Activated T-cell treated with anti-CD3 and anti-CD28 coated beads, Interleukin-2, amount 50 U/mL, for 24 hours (primary cell): ENCODE results near the gene ABHD14A.

Experiments used
- DNase-seq: peaks from one replicate; pipeline ENCODE4 v3.0.0-alpha.2; 2020
- H3K27ac Mint-ChIP-seq: 2 replicates; pipeline ENCODE4 v1.8.0; 2020; ENCODE audit warnings: mild to moderate bottlenecking, mixed read lengths
- H3K27me3 Mint-ChIP-seq: 2 replicates; pipeline ENCODE4 v1.8.0; 2020; ENCODE audit warnings: mixed read lengths
- H3K36me3 Mint-ChIP-seq: 2 replicates; pipeline ENCODE4 v1.8.0; 2020; ENCODE audit warnings: low read depth, mixed read lengths
- H3K4me1 Mint-ChIP-seq: 2 replicates; pipeline ENCODE4 v1.8.0; 2020; ENCODE audit warnings: low read depth, mixed read lengths
- H3K4me3 Mint-ChIP-seq: 2 replicates; pipeline ENCODE4 v1.8.0; 2020; ENCODE audit warnings: mild to moderate bottlenecking, moderate library complexity, mixed read lengths
- H3K9me3 Mint-ChIP-seq: 2 replicates; pipeline ENCODE4 v1.8.0; 2020; ENCODE audit warnings: mixed read lengths

ABHD14A gene

DNA sequence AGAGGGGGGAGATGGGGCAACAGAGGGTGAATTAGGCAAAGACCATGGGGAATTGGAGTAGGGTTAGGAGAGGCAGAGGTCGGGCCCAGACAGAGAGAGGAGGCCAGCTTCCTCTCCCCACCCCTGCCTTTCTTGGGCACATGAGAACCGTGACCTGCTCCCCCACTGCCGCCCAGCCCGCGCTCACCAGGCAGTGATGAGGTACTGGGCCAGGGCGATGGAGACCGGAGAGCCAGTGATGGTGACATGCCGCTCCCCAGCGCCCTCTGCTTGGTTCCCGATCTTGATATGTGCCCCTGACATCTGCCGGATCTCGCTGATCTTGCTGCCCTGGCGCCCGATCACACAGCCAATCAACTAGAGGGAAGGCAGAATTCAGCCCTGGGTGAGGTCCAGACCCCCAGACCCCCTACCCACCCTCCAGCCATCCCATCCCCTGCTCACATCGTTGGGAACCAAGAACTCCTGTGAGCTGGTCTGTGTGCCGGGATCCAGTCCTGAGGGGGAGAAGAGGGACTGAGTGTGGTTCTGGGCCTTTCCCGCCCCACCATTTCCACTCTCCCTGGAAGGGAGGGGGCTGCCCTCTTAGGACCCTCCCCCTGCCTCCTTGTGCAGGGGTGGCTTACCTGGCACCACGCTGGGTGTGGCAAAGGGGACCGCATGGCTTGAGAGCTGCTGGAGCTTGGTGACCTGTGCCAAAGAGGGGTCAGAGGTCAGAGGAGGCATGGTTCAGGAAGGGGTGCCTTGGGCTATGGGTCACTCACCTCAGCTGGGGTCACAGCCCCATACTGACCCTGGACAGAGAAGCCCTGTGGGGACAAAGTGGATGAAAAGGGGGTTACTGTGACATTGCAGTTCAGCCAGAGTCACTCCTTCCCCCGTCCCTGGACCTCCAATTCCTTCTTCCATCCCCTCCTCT, 16.0 kb upstream of the ABHD14A start:
- Mint-ChIP-seq H3K9me3 (no peaks in the 10 kb centered on the region), H3K4me1 (peaks cover 6% of the 10 kb centered on the region), H3K4me3 (no peak overlapping the region), H3K27ac (no peak overlapping the region), H3K36me3 (peaks cover 4% of the 10 kb centered on the region), H3K27me3 (peaks cover 28% of the 10 kb centered on the region)
- no peak for DNase-seq

DNA sequence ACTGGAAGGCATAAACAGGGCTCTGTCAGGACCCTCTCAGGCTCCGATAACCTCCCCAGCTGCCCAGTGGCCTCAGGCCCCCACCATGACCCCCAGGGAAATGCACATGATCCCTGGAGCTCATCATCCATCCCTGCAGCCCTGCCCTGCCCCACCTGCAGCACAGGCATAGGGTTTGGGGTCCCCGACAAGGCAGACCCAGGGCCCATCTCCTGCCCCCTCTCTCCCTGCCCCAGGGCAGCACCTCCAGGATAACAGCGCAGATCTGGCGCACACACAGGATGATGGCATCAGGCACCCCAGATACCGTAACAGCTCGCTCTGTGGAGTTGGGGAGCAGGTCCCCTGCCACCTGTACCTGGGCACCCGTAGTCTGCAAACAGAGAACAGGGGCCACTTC, 15.2 kb upstream of the ABHD14A start:
- peaks cover 4% of the 10 kb centered on the region for H3K36me3 Mint-ChIP-seq
- no peak overlapping the region for H3K27ac Mint-ChIP-seq
- H3K4me1 Mint-ChIP-seq = peaks cover 6% of the 10 kb centered on the region
- H3K27me3 Mint-ChIP-seq = peaks cover 20% of the 10 kb centered on the region
- no peaks in the 10 kb centered on the region for H3K9me3 Mint-ChIP-seq
- H3K4me3 Mint-ChIP-seq = no peak overlapping the region
- no peak for DNase-seq

DNA sequence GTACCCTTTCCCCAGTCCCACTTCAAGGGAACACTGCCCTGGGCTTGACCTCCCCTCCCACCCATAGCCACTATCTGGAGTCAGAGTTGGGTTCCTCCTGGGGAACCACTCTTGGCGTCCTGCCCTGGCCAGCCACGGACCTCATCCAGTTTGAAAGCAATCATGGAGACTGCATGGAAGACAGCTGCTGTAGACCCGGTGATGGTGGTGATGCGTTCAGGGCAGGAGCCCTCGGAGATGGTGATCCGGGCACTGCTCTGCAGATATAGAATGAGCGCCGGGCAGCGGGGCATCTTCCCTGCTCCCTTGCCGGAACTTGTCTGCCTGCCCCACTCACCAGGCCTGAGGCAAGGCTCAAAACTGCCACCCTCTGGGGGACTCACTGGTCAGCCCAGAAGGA, 14.5 kb upstream of the ABHD14A start:
- no peak overlapping the region for H3K27ac Mint-ChIP-seq
- H3K27me3 Mint-ChIP-seq = peaks cover 13% of the 10 kb centered on the region
- DNase-seq = no peak
- peaks cover 6% of the 10 kb centered on the region for H3K4me1 Mint-ChIP-seq
- no peak overlapping the region for H3K4me3 Mint-ChIP-seq
- H3K36me3 Mint-ChIP-seq = peaks cover 4% of the 10 kb centered on the region
- H3K9me3 Mint-ChIP-seq = no peaks in the 10 kb centered on the region

DNA sequence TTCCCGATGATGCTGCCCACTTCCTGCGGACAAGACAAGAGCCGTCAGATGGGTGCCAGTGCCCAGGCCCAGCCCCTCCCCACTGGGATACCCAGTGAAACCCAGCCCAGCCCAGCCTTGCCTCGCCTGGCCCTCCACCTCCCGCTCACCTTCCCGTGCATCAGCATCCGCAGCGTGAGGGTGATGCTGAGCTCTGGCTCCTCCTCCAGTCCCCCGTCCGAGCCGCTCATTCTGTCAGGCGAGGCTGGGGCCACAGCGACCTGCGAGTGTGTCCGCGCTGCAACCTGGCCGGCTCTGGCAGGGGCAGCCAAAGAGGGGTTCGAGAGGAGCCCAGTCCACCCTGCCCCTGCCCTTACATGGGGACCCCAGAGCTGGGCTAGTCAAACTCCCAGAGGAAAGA, 13.9 kb upstream of the ABHD14A start:
- peaks cover 4% of the 10 kb centered on the region for H3K36me3 Mint-ChIP-seq
- peaks cover 12% of the 10 kb centered on the region for H3K27me3 Mint-ChIP-seq
- no peaks in the 10 kb centered on the region for H3K9me3 Mint-ChIP-seq
- no peak overlapping the region for H3K27ac Mint-ChIP-seq
- no peak overlapping the region for H3K4me3 Mint-ChIP-seq
- DNase-seq = no peak
- peaks cover 8% of the 10 kb centered on the region for H3K4me1 Mint-ChIP-seq

DNA sequence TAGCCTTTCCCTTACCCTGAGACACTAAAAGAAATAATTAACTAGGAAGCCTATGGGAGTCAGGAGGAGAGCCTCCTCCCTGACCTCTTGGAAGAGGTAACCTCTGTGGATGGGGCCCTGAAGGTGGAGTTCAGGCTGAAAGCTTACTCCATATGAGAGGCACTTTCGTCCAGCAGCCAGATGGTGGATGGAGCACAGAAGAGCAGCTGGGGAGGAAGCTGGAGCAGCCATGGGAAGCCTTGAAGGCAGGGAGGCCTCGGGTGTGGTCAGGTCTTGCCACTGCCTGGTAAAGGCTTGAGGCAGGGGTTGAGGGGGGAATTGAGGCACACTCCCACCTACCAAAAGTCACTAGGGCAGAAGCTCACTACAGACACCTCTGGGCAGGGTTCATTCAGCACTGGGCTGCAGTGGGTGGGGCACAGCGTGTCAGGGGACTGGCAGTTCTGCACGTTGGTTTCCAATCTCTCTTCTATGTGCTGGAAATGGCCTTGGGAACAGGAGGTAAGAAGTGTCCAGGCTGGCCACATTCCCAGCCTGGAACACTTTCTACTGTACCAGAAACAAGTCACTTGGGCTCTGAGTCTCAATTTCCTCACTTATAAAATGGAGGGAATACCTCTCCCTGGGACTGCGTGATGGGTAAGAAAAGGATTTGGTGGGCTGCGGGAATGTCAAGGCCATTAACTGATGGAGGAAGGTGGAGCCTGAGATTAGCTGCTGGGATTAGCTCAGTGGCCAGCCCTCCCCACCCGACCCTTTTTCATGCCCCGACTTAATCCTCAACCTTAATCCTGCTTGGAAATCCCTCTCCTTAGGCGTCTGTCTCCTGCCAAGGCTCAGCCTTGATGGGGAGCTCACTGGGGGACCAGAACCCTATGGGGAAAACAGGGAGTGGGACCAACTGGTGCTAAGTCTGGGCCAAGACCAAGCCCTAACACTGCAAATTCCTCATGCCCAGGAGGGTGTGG, 13.0 kb upstream of the ABHD14A start:
- Mint-ChIP-seq H3K27ac (no peak overlapping the region), H3K27me3 (peaks cover 5% of the 10 kb centered on the region), H3K4me1 (peaks cover 8% of the 10 kb centered on the region), H3K36me3 (peaks cover 4% of the 10 kb centered on the region), H3K9me3 (no peaks in the 10 kb centered on the region), H3K4me3 (no peak overlapping the region)
- DNase-seq = no peak

DNA sequence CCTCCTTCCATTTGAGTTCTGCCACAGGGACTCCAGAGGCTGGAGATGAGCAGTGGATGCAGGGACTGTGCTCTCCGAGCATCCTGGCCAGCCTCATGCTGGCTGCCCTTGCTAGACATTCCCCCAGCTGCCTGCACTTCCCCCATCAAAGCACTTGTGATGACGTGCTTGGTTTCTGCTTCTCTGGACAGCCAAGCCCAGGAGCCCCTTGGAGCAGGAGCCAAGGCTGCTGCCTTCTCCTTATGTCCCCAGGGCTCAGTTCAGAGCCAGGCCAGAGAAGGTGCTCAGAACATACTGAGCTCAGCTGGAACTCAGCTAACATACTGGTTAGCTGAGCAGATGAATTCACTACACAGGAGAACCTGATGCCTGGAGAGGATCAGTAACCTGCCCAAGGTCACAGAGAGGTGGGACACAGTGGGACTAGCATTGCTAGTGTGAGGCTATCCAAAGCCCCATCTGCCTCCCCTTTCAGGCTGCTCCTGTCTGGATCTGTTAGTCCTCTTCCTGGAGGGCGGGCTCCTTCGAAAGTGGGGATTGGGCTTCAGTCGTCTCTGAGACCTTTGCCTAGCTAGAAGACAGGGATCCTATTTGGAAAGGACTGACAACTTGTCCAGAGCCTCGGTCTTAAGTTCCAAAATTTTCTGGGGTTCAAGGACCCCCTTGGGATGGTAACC, 11.9 kb upstream of the ABHD14A start:
- Mint-ChIP-seq H3K27me3 (no peaks in the 10 kb centered on the region), H3K4me1 (peaks cover 10% of the 10 kb centered on the region), H3K27ac (no peak overlapping the region), H3K9me3 (no peaks in the 10 kb centered on the region), H3K4me3 (no peak overlapping the region), H3K36me3 (peaks cover 2% of the 10 kb centered on the region)
- no peak for DNase-seq

DNA sequence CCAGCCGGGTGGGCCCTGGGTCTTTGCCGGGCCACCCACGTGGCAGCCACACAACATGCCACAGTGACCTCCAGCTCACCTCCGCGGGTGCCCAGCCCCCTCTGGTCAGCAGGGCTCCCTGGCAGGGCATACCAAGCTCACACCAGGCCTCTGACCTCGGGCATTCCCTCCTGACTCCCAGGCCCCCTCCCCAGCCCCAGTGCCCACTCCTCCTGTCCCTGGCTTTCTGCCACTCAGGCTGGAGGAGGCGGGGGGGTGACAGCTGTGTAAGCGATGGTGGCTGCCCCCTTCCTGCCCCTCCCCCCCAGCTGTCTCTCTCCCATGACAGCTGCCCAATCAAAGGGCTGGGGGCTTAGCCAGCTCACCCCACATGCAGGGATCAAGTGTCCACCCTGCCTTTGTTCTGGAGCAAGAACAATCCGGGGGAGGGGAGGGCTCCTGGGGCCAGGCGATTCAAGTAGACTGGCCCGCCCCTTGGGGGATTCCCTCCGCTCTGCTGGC, 10.9 kb upstream of the ABHD14A start:
- Mint-ChIP-seq H3K36me3 (peaks cover 2% of the 10 kb centered on the region), H3K27ac (no peak overlapping the region), H3K27me3 (no peaks in the 10 kb centered on the region), H3K4me1 (peaks cover 18% of the 10 kb centered on the region), H3K9me3 (no peaks in the 10 kb centered on the region), H3K4me3 (no peak overlapping the region)
- DNase-seq = no peak

DNA sequence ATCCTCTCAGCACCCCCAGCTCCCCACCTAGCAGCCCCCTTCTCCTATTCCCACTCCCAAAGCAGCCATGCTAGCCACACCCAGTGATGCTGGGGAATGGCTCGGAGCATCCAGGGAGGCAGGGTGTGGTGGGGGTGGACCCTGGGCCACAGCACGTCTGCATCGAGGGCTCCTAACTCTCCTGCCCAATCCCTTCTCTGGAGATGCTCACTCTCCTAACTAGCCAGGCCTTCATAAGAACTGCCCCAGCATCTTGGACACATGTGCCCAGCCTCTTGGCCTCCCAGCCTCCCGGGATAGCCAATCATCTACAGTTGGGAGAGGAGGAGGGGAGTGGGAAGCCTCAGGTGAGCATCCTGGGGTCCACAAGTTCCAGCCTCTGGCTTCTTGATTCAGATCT, 10.3 kb upstream of the ABHD14A start:
- Mint-ChIP-seq H3K9me3 (no peaks in the 10 kb centered on the region), H3K4me3 (no peak overlapping the region), H3K27me3 (no peaks in the 10 kb centered on the region), H3K36me3 (peaks cover 4% of the 10 kb centered on the region), H3K4me1 (peaks cover 20% of the 10 kb centered on the region), H3K27ac (no peak overlapping the region)
- DNase-seq = no peak

DNA sequence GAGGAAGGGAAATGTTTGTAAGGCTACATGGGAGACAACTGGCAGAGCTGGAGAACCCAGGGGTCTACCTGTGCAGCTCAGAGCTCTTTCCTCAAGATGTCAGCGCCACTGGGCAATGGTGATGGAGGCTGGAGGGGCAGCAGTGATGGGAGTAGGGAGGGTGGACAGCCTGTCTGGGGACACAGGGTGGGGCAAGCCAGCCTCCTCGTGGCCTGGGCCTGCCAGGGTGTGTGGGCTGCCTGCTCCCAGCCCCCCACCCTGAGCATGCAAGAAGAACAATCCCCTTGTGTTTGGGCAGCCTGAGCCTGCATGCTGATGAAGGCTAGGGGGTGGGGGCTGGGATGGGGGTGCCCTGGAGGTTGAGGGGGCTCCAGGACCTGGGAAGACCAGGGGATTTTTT, 8.8 kb upstream of the ABHD14A start:
- H3K27ac Mint-ChIP-seq = no peak overlapping the region
- H3K4me1 Mint-ChIP-seq = peaks cover 24% of the 10 kb centered on the region
- no peaks in the 10 kb centered on the region for H3K9me3 Mint-ChIP-seq
- peaks cover 16% of the 10 kb centered on the region for H3K36me3 Mint-ChIP-seq
- no peak for DNase-seq
- H3K27me3 Mint-ChIP-seq = no peaks in the 10 kb centered on the region
- H3K4me3 Mint-ChIP-seq = peak overlapping the region; percentile 78

DNA sequence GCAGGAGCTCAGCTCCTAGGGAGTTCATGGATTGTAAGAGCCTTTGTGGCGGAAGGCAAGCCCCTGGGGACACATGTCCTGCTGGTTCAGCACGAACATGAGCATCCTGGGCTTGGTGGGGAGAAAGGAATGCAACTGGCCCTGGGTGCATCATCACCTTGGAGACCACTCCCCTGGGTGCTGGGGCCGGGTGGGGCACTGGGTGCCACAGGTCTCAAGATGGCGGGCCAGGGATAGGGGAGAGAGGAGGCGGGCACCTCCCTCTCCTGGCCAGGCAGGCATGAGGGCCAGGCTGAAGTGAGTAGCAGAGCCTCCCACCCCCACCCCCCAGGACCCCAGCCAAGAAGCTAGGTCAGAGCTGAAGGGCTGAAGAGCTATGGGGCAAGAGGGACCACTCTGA, 8.4 kb upstream of the ABHD14A start:
- Mint-ChIP-seq H3K27ac (peak overlapping the region; percentile 68), H3K4me3 (peak overlapping the region; percentile 78), H3K4me1 (peaks cover 27% of the 10 kb centered on the region), H3K9me3 (no peaks in the 10 kb centered on the region), H3K36me3 (peaks cover 19% of the 10 kb centered on the region), H3K27me3 (no peaks in the 10 kb centered on the region)
- no peak for DNase-seq

DNA sequence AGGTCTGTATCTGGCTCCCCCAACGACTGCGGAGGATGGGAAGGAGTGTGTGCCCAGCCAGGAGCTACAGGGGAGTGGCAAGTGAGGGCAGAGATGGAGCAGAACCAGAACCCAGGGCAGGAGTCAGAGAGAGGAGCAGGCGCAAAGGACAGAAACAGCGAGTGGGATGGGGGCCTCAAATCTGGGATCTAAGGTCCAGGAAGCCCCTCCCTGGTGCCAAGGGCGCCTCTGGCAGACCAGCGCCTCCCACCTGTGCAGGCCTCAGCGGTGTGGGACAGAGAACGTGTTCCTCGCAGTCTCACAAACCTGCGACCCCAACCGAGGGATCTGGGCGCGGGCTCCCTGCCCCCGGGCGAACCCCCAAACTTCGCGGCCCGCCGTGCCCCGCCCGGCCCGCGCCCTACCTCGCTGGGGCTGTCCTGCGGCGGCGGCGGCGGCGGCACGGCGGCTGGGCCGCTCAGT, 7.9 kb upstream of the ABHD14A start:
- Mint-ChIP-seq H3K4me3 (peak overlapping the region; percentile 78), H3K36me3 (peaks cover 23% of the 10 kb centered on the region), H3K4me1 (peaks cover 30% of the 10 kb centered on the region), H3K27me3 (no peaks in the 10 kb centered on the region), H3K27ac (peak overlapping the region; percentile 68), H3K9me3 (no peaks in the 10 kb centered on the region)
- no peak for DNase-seq

DNA sequence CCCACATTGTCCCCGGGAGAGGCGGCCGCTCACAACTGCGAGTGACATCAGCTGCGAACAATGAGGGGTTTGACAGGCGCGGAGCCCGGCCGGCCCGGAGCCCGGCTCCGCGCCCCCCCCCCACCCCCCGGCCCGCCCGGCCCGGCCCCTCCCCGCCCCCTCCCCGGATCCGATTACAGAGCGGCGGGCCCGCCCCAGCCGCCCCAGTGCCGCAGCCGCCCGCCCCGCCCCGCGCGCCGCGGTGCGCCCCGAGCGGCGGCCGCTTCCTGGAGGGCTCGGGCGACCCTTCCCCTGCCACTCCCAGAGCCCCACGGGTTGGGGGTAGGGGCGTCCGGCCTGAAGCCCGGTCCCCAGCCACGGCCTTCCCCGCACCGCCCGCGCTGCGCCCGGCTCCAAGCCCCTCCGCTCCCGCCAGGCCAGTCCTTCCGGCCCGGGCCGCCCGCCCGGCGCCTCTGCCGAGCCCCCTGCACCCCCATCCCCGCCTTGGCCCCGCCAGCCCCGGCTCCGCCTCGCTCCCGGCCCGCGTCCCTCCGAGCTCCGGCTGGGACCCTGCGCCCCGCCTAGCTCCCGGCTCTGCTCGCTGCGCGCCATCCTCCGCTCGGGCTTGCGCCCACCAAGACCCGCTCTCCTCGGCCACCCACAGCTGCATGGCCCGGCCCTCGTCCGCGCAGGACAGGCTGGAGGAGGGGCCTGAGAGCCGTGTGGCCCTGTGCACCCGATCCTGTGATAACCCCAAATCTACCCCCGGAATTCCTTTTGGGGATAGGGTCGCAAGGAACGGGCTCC, 7.3 kb upstream of the ABHD14A start, which contains the start of gene PCBP4:
Gene PCBP4, minus strand, starts transcription at position 71 of the 786 bp plus-strand sequence. CDS start 6,214 bp downstream, outside the sequence.
- Mint-ChIP-seq H3K27me3 (no peaks in the 10 kb centered on the region), H3K9me3 (no peaks in the 10 kb centered on the region), H3K36me3 (peaks cover 29% of the 10 kb centered on the region), H3K4me1 (peaks cover 36% of the 10 kb centered on the region), H3K27ac (peak within 1 kb of the TSS; percentile 68), H3K4me3 (peak within 1 kb of the TSS; percentile 78)
- peak; percentile 70 for DNase-seq

DNA sequence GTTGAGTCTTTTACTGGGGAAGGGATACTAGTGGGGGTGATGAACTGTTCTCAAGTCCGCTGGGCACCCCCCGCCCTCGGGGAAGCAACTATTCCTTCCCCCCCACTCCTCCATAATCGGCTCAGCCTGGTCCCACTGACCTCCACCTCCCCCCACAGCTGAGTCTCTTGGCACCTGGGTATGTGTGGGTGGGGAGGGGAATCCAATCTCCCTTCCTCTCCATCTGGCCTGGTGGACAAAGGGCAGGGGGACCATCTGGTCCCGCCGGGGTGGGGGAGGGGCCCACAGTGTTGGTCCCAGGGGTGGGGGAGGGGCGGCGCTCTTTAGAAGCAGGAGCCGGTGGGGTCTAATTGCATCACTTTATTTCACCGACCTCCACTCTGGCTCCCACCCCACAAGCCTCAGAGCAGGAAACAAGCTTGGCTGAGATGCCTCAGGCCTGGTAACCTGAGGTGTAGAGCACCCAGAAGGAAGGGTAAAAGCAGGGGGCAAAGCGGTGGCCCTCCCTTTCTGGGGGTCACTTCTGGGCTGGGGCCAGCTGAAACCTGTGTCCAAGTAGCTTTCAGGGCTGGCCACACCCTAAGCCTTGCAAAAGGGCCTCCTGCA, 6.6 kb upstream of the ABHD14A start:
- DNase-seq = no peak
- H3K27me3 Mint-ChIP-seq = no peaks in the 10 kb centered on the region
- peaks cover 36% of the 10 kb centered on the region for H3K4me1 Mint-ChIP-seq
- peak overlapping the region; percentile 44 for H3K27ac Mint-ChIP-seq
- H3K9me3 Mint-ChIP-seq = no peaks in the 10 kb centered on the region
- H3K36me3 Mint-ChIP-seq = peaks cover 29% of the 10 kb centered on the region
- H3K4me3 Mint-ChIP-seq = peak overlapping the region; percentile 78
